GM19035 (cell line): ENCODE data around the gene LMNTD2.

Source experiments
- ATAC-seq: cut with Tn5 transposase; IDR thresholded peaks from one replicate; pipeline ENCODE4 v1.9.1; 2021; ENCODE audit not compliant: unreplicated experiment

LMNTD2 gene

GRCh38 chr11:554428-555226 lies 5.9 kb downstream of the LMNTD2 start:
- peak; percentile 66 for ATAC-seq

- no peak for ATAC-seq
Measured at GRCh38 chr11:553988-554340, 6.6 kb downstream of the LMNTD2 start.

- ATAC-seq = no peak
Measured at GRCh38 chr11:553083-553987, 7.2 kb downstream of the LMNTD2 start.

GRCh38 chr11:551596-551995 lies 8.9 kb downstream of the LMNTD2 start:
- no peak for ATAC-seq

- ATAC-seq = no peak
Measured at GRCh38 chr11:551131-551530, 9.4 kb downstream of the LMNTD2 start.

- ATAC-seq = no peak
Measured at GRCh38 chr11:550746-551085, 9.8 kb downstream of the LMNTD2 start.

- no peak for ATAC-seq
Measured at GRCh38 chr11:550021-550745, 10.4 kb downstream of the LMNTD2 start.

- ATAC-seq = no peak
Measured at GRCh38 chr11:548700-549603, 11.6 kb downstream of the LMNTD2 start.

GRCh38 chr11:545171-545570 lies 15.4 kb downstream of the LMNTD2 start:
- ATAC-seq = no peak

- no peak for ATAC-seq
Measured at GRCh38 chr11:544817-545166, 15.7 kb downstream of the LMNTD2 start.

GRCh38 chr11:541433-541885 lies 19.1 kb downstream of the LMNTD2 start:
- ATAC-seq = no peak

- ATAC-seq = no peak
Measured at GRCh38 chr11:540583-541432, 19.7 kb downstream of the LMNTD2 start.

GRCh38 chr11:539971-540481 lies 20.5 kb downstream of the LMNTD2 start:
- ATAC-seq = no peak

- ATAC-seq = no peak
Measured at GRCh38 chr11:538431-539051, 22.0 kb downstream of the LMNTD2 start.

- no peak for ATAC-seq
Measured at GRCh38 chr11:537622-538430, 22.7 kb downstream of the LMNTD2 start.

GRCh38 chr11:536841-537621 lies 23.5 kb downstream of the LMNTD2 start, which contains the start of gene LRRC56:
Gene LRRC56, plus strand, starts transcription at chr11:537527. Its CDS starts 3,158 bp downstream, at chr11:540685.
- peak; percentile 51 for ATAC-seq
